OCI-LY3 (cell line): ENCODE results near the gene ATP2B3.

Experiments
- H2AFZ ChIP-seq: fragments of 200-600, 300-600 bp; shearing (Covaris generic); 2 replicates; pipeline ENCODE4 v1.6.0; 2014; ENCODE audit warnings: antibody characterized with exemption, low read depth, low read length
- H3K27ac ChIP-seq: fragments of 200-600, 300-600 bp; sonication (generic); 2 replicates; pipeline ENCODE4 v1.5.1; 2014; ENCODE audit warnings: mild to moderate bottlenecking, low read length, moderate library complexity, mixed read lengths
- H3K27me3 ChIP-seq: fragments of 200-600, 300-600 bp; sonication (generic); 2 replicates; pipeline ENCODE4 v1.6.1; 2014; ENCODE audit warnings: low read depth, low read length, mixed read lengths
- H3K36me3 ChIP-seq: fragments of 200-600, 300-600 bp; sonication (generic); replicated peaks from 2 replicates; pipeline ENCODE3; 2014; ENCODE audit warnings: low read depth, low read length, mixed read lengths
- H3K4me1 ChIP-seq: fragments of 300-600, 200-600 bp; sonication (generic); 2 replicates; pipeline ENCODE4 v1.6.1; 2014; ENCODE audit warnings: low read length, mixed read lengths
- H3K4me2 ChIP-seq: fragments of 200-600, 300-600 bp; sonication (generic); 2 replicates; pipeline ENCODE4 v1.6.1; 2014; ENCODE audit warnings: low read length, mixed read lengths
- H3K4me3 ChIP-seq: fragments of 300-600, 200-600 bp; sonication (generic); 2 replicates; pipeline ENCODE4 v1.5.1; 2014; ENCODE audit warnings: antibody characterized with exemption, mild to moderate bottlenecking, low read length, moderate library complexity
- H3K79me2 ChIP-seq: fragments of 300-600, 200-600 bp; shearing (Covaris generic); 2 replicates; pipeline ENCODE4 v1.6.1; 2014; ENCODE audit warnings: mild to moderate bottlenecking, low read length, mixed read lengths
- H3K9ac ChIP-seq: fragments of 300-600, 200-600 bp; shearing (Covaris generic); 2 replicates; pipeline ENCODE4 v1.6.0; 2014; ENCODE audit warnings: mild to moderate bottlenecking, low read length, moderate library complexity
- H3K9me3 ChIP-seq: fragments of 200-600, 300-600 bp; shearing (Covaris generic); 2 replicates; pipeline ENCODE4 v1.6.1; 2014; ENCODE audit warnings: low read length, mixed read lengths; ENCODE audit not compliant: insufficient read depth
- H4K20me1 ChIP-seq: fragments of 200-600, 300-600 bp; sonication (generic); 2 replicates; pipeline ENCODE4 v1.6.1; 2016; ENCODE audit warnings: low read length, mixed read lengths; ENCODE audit not compliant: insufficient read depth
- CTCF ChIP-seq: fragments of 200-600, 300-600 bp; sonication (generic); IDR thresholded peaks from 2 replicates; pipeline ENCODE4 v1.5.1; 2014; ENCODE audit warnings: antibody characterized with exemption, low read length, low read depth
- EZH2phosphoT487 ChIP-seq: fragments of 200-600 bp; shearing (Covaris generic); IDR thresholded peaks from 2 replicates; pipeline ENCODE4 v1.6.1; 2018; ENCODE audit warnings: antibody characterized with exemption, mixed run types, low read depth

Gene ATP2B3

GRCh38 chrX:153495362-153495751 lies 22.1 kb upstream of the ATP2B3 start:
- Histone ChIP-seq H3K4me3 (no peak overlapping the region), H3K4me1 (no peaks in the 10 kb centered on the region), H3K4me2 (no peak overlapping the region)

DNA sequence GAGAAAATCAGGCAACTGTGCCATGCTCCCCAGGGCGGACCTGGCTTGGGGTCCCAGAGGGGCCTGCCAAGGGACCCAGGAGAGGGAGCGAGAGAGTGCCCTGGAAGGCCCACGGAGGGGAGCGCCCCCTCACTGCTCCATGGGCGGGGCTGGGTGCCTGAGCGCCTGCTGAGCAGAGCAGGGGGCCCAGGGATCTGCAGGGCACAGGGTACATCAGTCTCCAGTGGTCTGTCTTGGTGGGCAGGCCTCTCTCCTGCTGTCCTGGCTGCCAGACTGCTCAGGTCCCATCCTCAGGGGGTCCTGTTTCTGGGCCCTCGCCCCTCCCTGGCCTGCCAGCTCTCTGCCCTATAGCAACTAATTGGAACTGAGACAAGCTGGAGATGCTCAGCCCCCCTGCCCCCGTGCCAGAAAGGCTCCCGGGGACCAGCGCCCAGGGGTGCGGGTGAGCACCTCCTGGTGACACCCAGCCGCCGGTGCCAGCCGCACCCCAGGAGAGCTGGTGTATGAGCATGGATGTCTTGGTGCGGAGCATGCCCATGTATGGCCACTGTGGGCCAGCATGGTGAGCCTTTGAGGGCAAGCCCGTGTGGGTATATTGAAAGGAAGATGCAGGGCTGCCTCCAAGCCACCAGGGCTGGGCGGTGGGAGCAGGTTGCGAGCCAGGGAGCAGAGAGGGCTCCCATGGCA lies 21.4 kb upstream of the ATP2B3 start:
- Histone ChIP-seq H4K20me1 (no peaks in the 10 kb centered on the region), H3K4me2 (no peak overlapping the region), H3K79me2 (no peaks in the 10 kb centered on the region), H3K9ac (no peak overlapping the region), H3K4me3 (no peak overlapping the region), H3K27me3 (no peaks in the 10 kb centered on the region), H3K27ac (no peak overlapping the region), H3K4me1 (no peaks in the 10 kb centered on the region), H3K9me3 (no peaks in the 10 kb centered on the region), H3K36me3 (no peaks in the 10 kb centered on the region), H2AFZ (no peak overlapping the region)
- no peak for TF ChIP-seq CTCF
- TF ChIP-seq EZH2phosphoT487 = no peak

More at GRCh38 chrX:153495362-153495751, 22.1 kb upstream of the ATP2B3 start:
- no peaks in the 10 kb centered on the region for H4K20me1 ChIP-seq
- no peak overlapping the region for H3K27ac ChIP-seq
- TF ChIP-seq CTCF (no peak), EZH2phosphoT487 (no peak)
- H3K9me3 ChIP-seq = no peaks in the 10 kb centered on the region
- no peaks in the 10 kb centered on the region for H3K79me2 ChIP-seq
- H2AFZ ChIP-seq = no peak overlapping the region
- no peaks in the 10 kb centered on the region for H3K36me3 ChIP-seq
- no peak overlapping the region for H3K9ac ChIP-seq
- H3K27me3 ChIP-seq = no peaks in the 10 kb centered on the region

DNA sequence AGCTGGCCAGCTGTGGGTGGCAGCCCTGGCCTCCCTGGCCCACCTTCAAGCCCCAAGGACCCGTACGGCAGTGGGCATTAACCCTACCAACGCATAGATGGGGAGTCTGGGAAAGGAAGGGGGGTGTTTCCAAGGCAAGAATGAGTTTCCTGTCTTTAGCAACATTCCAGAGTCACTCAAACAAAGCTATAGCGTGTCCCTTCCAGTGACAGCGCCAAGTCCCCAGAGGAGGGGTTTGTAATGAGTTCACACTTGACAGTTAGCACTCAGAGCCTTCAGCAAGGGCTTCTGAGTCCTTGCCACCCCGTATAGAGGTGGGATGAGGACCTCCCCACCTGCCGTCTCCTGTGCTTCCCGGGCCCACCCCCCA lies 20.9 kb upstream of the ATP2B3 start:
- no peaks in the 10 kb centered on the region for H4K20me1 ChIP-seq
- no peak overlapping the region for H3K4me2 ChIP-seq
- H3K79me2 ChIP-seq = no peaks in the 10 kb centered on the region
- no peaks in the 10 kb centered on the region for H3K36me3 ChIP-seq
- TF ChIP-seq EZH2phosphoT487 (no peak), CTCF (no peak)
- no peak overlapping the region for H3K27ac ChIP-seq
- no peaks in the 10 kb centered on the region for H3K4me1 ChIP-seq
- H3K4me3 ChIP-seq = no peak overlapping the region
- H3K27me3 ChIP-seq = no peaks in the 10 kb centered on the region
- H3K9me3 ChIP-seq = no peaks in the 10 kb centered on the region
- no peak overlapping the region for H2AFZ ChIP-seq
- H3K9ac ChIP-seq = no peak overlapping the region

GRCh38 chrX:153498453-153498852 lies 19.0 kb upstream of the ATP2B3 start:
- Histone ChIP-seq H2AFZ (no peak overlapping the region), H3K4me3 (no peak overlapping the region), H3K4me2 (no peak overlapping the region), H3K79me2 (no peaks in the 10 kb centered on the region), H3K9ac (no peak overlapping the region), H3K36me3 (no peaks in the 10 kb centered on the region), H3K27me3 (no peaks in the 10 kb centered on the region), H4K20me1 (no peaks in the 10 kb centered on the region), H3K4me1 (no peaks in the 10 kb centered on the region), H3K9me3 (no peaks in the 10 kb centered on the region), H3K27ac (no peak overlapping the region)
- TF ChIP-seq EZH2phosphoT487 = no peak
- TF ChIP-seq CTCF = no peak
